ENCODE measurements around the gene RAB11A. TPM values are rescaled to one million over a fixed set of nuclear protein-coding genes. Genes with fewer than 3 reads are reported as not detected.

The RAB11A gene
- polyA plus RNA-seq, 1 of the 3 experiments (the other 2 are of a cell fraction): 352 TPM

- Histone ChIP-seq H2AFZ (ENCODE audit: low read depth) (no peak overlapping the region), H3K4me1 (ENCODE audit: control insufficient read depth in 1 of 2, insufficient read depth in 2 of 2, low read depth in 1 of 2, low read length in 1 of 2) (peaks cover 0 to 24% of the 10 kb centered on the region in 2 experiments; a peak in 1 of 4 replicates), H3F3A (replicated peaks; ENCODE audit: insufficient read depth) (no peaks in the 10 kb centered on the region), H4K20me1 (ENCODE audit: insufficient read depth) (no peaks in the 10 kb centered on the region), H3K9me3 (no peaks in the 10 kb centered on the region), H3K27ac (ENCODE audit: low read depth in 2 of 2, low read length in 1 of 2) (no peak overlapping the region), H3K9ac (no peak overlapping the region), H3K79me2 (ENCODE audit: insufficient read depth) (no peaks in the 10 kb centered on the region), H3K36me3 (replicated peaks in 1 of 2; ENCODE audit: control insufficient read depth in 1 of 2, insufficient read depth in 2 of 2, low read length in 1 of 2) (peaks cover 0 to 6% of the 10 kb centered on the region in 2 experiments), H3K9me2 (no peaks in the 10 kb centered on the region), H3K4me3 (ENCODE audit: low read depth in 2 of 2, low read length in 1 of 2) (no peak overlapping the region), H3K27me3 (ENCODE audit: insufficient read depth) (no peaks in the 10 kb centered on the region), H3K4me2 (no peak overlapping the region)
- ChIA-PET CTCF (interaction anchor here (0.6 to 1.7 kb wide), 4 partner anchors 21 to 366 kb away, joined by 3 to 8 read pairs (median 3); no protein-coding TSS in a partner anchor), POLR2A (no interaction called here)
- WGBS (ENCODE audit: low lambda C conversion rate): 93% methylated on average over 5 of the region's 5 CpGs
- no peak for TF ChIP-seq TEAD4 (IDR thresholded peaks at IDR 0.05; ENCODE audit: borderline replicate concordance, insufficient read depth)
- TF ChIP-seq TCF12 (IDR thresholded peaks at IDR 0.05): no peak
- TF ChIP-seq RCOR1 (IDR thresholded peaks at IDR 0.05; ENCODE audit: low read length): no peak
- no peak for TF ChIP-seq MXI1 (IDR thresholded peaks at IDR 0.05; ENCODE audit: low read depth, low read length)
- DNase-seq: no peak
Observed at GRCh38 chr15:65921780-65922179, 52.5 kb downstream of the RAB11A start.

DNA sequence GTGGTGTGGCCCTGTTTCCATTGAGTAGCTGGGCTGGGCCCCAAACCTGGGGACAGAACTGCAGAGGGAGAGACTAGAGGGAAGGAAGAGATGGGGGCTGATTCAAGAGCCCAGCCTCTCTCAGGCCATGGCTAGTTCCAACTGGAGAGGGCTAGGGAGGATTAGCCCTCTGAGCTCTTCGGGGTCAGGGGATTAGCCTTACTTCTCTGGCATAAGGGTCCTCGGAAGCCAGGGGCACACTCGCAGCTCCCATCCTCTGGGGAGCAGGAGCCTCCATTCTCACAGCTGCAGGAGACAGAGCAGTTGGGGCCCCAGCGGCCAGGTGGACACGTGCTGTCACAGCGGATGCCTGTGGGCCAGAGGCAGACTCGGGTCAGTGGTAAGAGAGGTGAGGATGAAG lies 53.3 kb downstream of the RAB11A start:
- no peaks in the 10 kb centered on the region for H3K9me3 ChIP-seq
- POLR2A ChIA-PET: no interaction called here

DNA sequence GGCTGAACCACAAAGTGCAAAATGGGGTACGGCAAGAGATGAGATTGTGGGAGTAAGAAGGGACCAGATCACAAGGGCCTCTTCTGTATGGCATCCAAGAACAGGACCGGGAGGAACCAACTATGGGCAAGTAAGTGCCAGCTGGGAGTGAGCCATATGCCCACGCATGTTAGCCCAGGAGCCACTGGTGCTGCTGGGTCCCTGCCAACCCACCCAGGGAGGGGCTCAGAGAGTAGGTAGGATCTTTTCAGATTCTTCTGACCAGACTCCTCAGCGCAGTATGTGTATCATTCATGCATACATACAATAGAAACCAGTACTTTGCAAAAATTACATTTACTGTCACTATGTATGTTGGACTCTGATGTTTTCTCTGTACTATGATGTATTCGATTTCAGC lies 54.0 kb downstream of the RAB11A start:
- Histone ChIP-seq H3K27me3 (ENCODE audit: insufficient read depth) (no peaks in the 10 kb centered on the region), H3K4me3 (ENCODE audit: low read depth in 2 of 2, low read length in 1 of 2) (no peak overlapping the region), H3K4me2 (no peak overlapping the region), H3F3A (replicated peaks; ENCODE audit: insufficient read depth) (no peaks in the 10 kb centered on the region), H2AFZ (ENCODE audit: low read depth) (no peak overlapping the region), H3K36me3 (replicated peaks in 1 of 2; ENCODE audit: control insufficient read depth in 1 of 2, insufficient read depth in 2 of 2, low read length in 1 of 2) (peaks cover 0 to 6% of the 10 kb centered on the region in 2 experiments), H3K27ac (ENCODE audit: low read depth in 2 of 2, low read length in 1 of 2) (no peak overlapping the region), H3K79me2 (ENCODE audit: insufficient read depth) (no peaks in the 10 kb centered on the region), H4K20me1 (ENCODE audit: insufficient read depth) (no peaks in the 10 kb centered on the region), H3K4me1 (ENCODE audit: control insufficient read depth in 1 of 2, insufficient read depth in 2 of 2, low read depth in 1 of 2, low read length in 1 of 2) (peaks cover 0 to 18% of the 10 kb centered on the region in 2 experiments; a peak in 1 of 4 replicates), H3K9me2 (no peaks in the 10 kb centered on the region), H3K9me3 (no peaks in the 10 kb centered on the region), H3K9ac (no peak overlapping the region)
- ChIA-PET POLR2A (no interaction called here), CTCF (interaction anchor here (2.1 kb wide), 1 partner anchor 10 kb away, joined by 8 read pairs; no protein-coding TSS in a partner anchor)
- WGBS (ENCODE audit: low lambda C conversion rate): 87% methylated on average over 5 of the region's 5 CpGs
- TF ChIP-seq FOXJ3 (CRISPR knock-in tag; IDR thresholded peaks at IDR 0.05) (no peak), RCOR1 (IDR thresholded peaks at IDR 0.05; ENCODE audit: low read length) (no peak), NRF1 (IDR thresholded peaks at IDR 0.05; ENCODE audit: low read depth, low read length) (no peak), CHD2 (IDR thresholded peaks at IDR 0.05; ENCODE audit: low read length, partially characterized antibody) (no peak), USF2 (IDR thresholded peaks at IDR 0.05; ENCODE audit: borderline replicate concordance, low read depth, low read length) (no peak), IRF3 (IDR thresholded peaks at IDR 0.05; ENCODE audit: low read depth, low read length) (no peak), RFX5 (IDR thresholded peaks at IDR 0.05; ENCODE audit: low read length) (no peak), JUND (IDR thresholded peaks at IDR 0.05) (no peak), RXRA (IDR thresholded peaks at IDR 0.05; ENCODE audit: borderline replicate concordance, low read depth) (no peak)
- DNase-seq: no peak

More for the DNA sequence above, 53.3 kb downstream of the RAB11A start:
- WGBS (ENCODE audit: low lambda C conversion rate): 93% methylated on average over 7 of the region's 7 CpGs
- TF ChIP-seq TEAD4 (IDR thresholded peaks at IDR 0.05; ENCODE audit: borderline replicate concordance, insufficient read depth) (no peak), YY1 (IDR thresholded peaks at IDR 0.05; ENCODE audit: low read depth) (no peak), FOSL2 (IDR thresholded peaks at IDR 0.05; ENCODE audit: borderline replicate concordance, low read depth) (no peak), EP300 (IDR thresholded peaks at IDR 0.05; ENCODE audit: borderline replicate concordance in 1 of 2, low read depth in 1 of 2, low read length in 1 of 2) (no peak), POLR2AphosphoS5 (IDR thresholded peaks at IDR 0.05; ENCODE audit: low read depth, low read length) (no peak), MXI1 (IDR thresholded peaks at IDR 0.05; ENCODE audit: low read depth, low read length) (no peak), RAD21 (IDR thresholded peaks at IDR 0.05; ENCODE audit: low read length) (no peak)
- Histone ChIP-seq H3K4me1 (ENCODE audit: control insufficient read depth in 1 of 2, insufficient read depth in 2 of 2, low read depth in 1 of 2, low read length in 1 of 2) (peaks cover 0 to 18% of the 10 kb centered on the region in 2 experiments; a peak in 1 of 4 replicates), H3K4me2 (no peak overlapping the region), H4K20me1 (ENCODE audit: insufficient read depth) (no peaks in the 10 kb centered on the region), H3F3A (replicated peaks; ENCODE audit: insufficient read depth) (no peaks in the 10 kb centered on the region), H3K9me2 (no peaks in the 10 kb centered on the region), H3K9ac (no peak overlapping the region), H3K27ac (ENCODE audit: low read depth in 2 of 2, low read length in 1 of 2) (no peak overlapping the region), H3K27me3 (ENCODE audit: insufficient read depth) (no peaks in the 10 kb centered on the region), H2AFZ (ENCODE audit: low read depth) (no peak overlapping the region), H3K36me3 (replicated peaks in 1 of 2; ENCODE audit: control insufficient read depth in 1 of 2, insufficient read depth in 2 of 2, low read length in 1 of 2) (peaks cover 0 to 6% of the 10 kb centered on the region in 2 experiments), H3K79me2 (ENCODE audit: insufficient read depth) (no peaks in the 10 kb centered on the region), H3K4me3 (ENCODE audit: low read depth in 2 of 2, low read length in 1 of 2) (no peak overlapping the region)
- DNase-seq: no peak
- CTCF ChIA-PET: no interaction called here
